AG04450 (cell line): Measurements from ENCODE around the gene ALOX12. TPM values are rescaled to one million over a fixed set of nuclear protein-coding genes. Genes with fewer than 3 reads are reported as not detected.
"Not testable (repeated sequence)": the region's sequence is repeated elsewhere in the genome, so short reads cannot be mapped to it uniquely, and the experiment has no call there.

Source experiments
- CTCF ChIA-PET: fragments of 300-600, 350-600 bp; formaldehyde crosslinking; extraction: SDS; loops from one replicate; lab custom pipeline; 2022; ENCODE audit warnings: antibody characterized with exemption, inconsistent platforms; lab: Charles Lee
- POLR2A ChIA-PET: fragments of 350-600 bp; formaldehyde crosslinking; extraction: SDS; loops from one replicate; lab custom pipeline; 2021; ENCODE audit warnings: antibody characterized with exemption, inconsistent platforms; lab: Yijun Ruan, JAX
- DNase-seq: peaks from one replicate; pipeline ENCODE4 v3.0.0-alpha.2; 2011; ENCODE audit warnings: low read depth, low spot score
- H3K27ac ChIP-seq: one replicate; pipeline ENCODE4 v1.5.1; 2012; ENCODE audit warnings: low read depth, low read length, control low read depth
- H3K27me3 ChIP-seq: one replicate; pipeline ENCODE4 v1.6.0; 2012; ENCODE audit warnings: low read length; ENCODE audit not compliant: control insufficient read depth, insufficient read depth
- H3K4me3 ChIP-seq: 2 replicates; pipeline ENCODE4 v1.5.1; 2011; ENCODE audit warnings: mild to moderate bottlenecking, low read depth, low read length, control low read depth
- H3K9me3 ChIP-seq: 2 replicates; pipeline ENCODE4 v1.5.1; 2012; ENCODE audit warnings: low read length; ENCODE audit not compliant: control insufficient read depth, insufficient read depth
- CTCF ChIP-seq: IDR thresholded peaks from 2 replicates; pipeline ENCODE4 v1.5.1; 2011; ENCODE audit warnings: low read depth, low read length, control low read depth, inconsistent platforms
- polyA plus RNA-seq: library from polyadenylated mRNA; depleted of rRNA; stranded (reverse); fragments of >200 nt; gene quantifications from 2 replicates; pipeline ENCODE4 v1.2.3, GENCODE V29; 2011

ALOX12 gene
- polyA plus RNA-seq, 1 experiment = not detected

GRCh38 chr17:7046127-7046724, 50.4 kb downstream of the ALOX12 start:
- TF ChIP-seq CTCF = no peak
- no peak for DNase-seq
- Histone ChIP-seq H3K27me3 (peaks cover 36% of the 10 kb centered on the region), H3K4me3 (no peak overlapping the region), H3K9me3 (no peaks in the 10 kb centered on the region; the same call in 1 of the 2 replicates), H3K27ac (no peak overlapping the region)
- CTCF ChIA-PET = interaction anchor here (0.6 to 11.2 kb wide), 44 partner anchors 8 to 543 kb away, joined by 3 to 250 read pairs (median 4); partner anchors contain the start of genes ACADVL, DLG4, SOX15 and TXNDC17
- POLR2A ChIA-PET = interaction anchor here (0.9 to 1.4 kb wide), 2 partner anchors 174 to 250 kb away, joined by 4 to 8 read pairs; partner anchors contain the start of genes ACADVL and DLG4

GRCh38 chr17:7046725-7047397, 51.0 kb downstream of the ALOX12 start:
- ChIA-PET CTCF (interaction anchor here (0.6 to 11.2 kb wide), 17 partner anchors 11 to 406 kb away, joined by 3 to 250 read pairs (median 5); partner anchors contain the start of gene TXNDC17), POLR2A (interaction anchor here (0.6 to 1.4 kb wide), 2 partner anchors 83 to 173 kb away, joined by 4 to 8 read pairs; partner anchors contain the start of genes ACADVL and DLG4)
- H3K4me3 ChIP-seq, H3K27ac ChIP-seq, DNase-seq, H3K9me3 ChIP-seq: not testable (repeated sequence)
- H3K27me3 ChIP-seq = peaks cover 36% of the 10 kb centered on the region

GRCh38 chr17:7047566-7047965, 51.7 kb downstream of the ALOX12 start:
- ChIA-PET POLR2A (interaction anchor here (0.6 kb wide), 1 partner anchor 83 kb away, joined by 4 read pairs; no protein-coding TSS in a partner anchor), CTCF (interaction anchor here (0.6 to 11.2 kb wide), 5 partner anchors 9 to 575 kb away, joined by 3 to 250 read pairs (median 4); no protein-coding TSS in a partner anchor)
- DNase-seq = no peak
- no peak for TF ChIP-seq CTCF
- peaks cover 31% of the 10 kb centered on the region for H3K27me3 ChIP-seq
- no peaks in the 10 kb centered on the region; the same call in 1 of the 2 replicates for H3K9me3 ChIP-seq
- no peak overlapping the region for H3K4me3 ChIP-seq
- no peak overlapping the region for H3K27ac ChIP-seq

GRCh38 chr17:7048968-7049367, 53.1 kb downstream of the ALOX12 start:
- POLR2A ChIA-PET = no interaction called here
- no peak overlapping the region for H3K27ac ChIP-seq
- H3K27me3 ChIP-seq = peaks cover 17% of the 10 kb centered on the region
- H3K4me3 ChIP-seq = no peak overlapping the region
- TF ChIP-seq CTCF = no peak
- CTCF ChIA-PET = interaction anchor here (1.1 to 11.2 kb wide), 5 partner anchors 12 to 248 kb away, joined by 3 to 250 read pairs (median 3); no protein-coding TSS in a partner anchor
- DNase-seq = no peak
- H3K9me3 ChIP-seq = no peaks in the 10 kb centered on the region

- not testable (repeated sequence) for DNase-seq, H3K27ac ChIP-seq, H3K27me3 ChIP-seq, H3K9me3 ChIP-seq, H3K4me3 ChIP-seq
- ChIA-PET POLR2A (interaction anchor here (0.6 kb wide), 1 partner anchor 85 kb away, joined by 3 read pairs; no protein-coding TSS in a partner anchor), CTCF (interaction anchor here (0.8 to 11.2 kb wide), 4 partner anchors 82 to 128 kb away, joined by 3 to 250 read pairs (median 14); no protein-coding TSS in a partner anchor)
Measured at GRCh38 chr17:7050583-7050982, 54.7 kb downstream of the ALOX12 start.
